HG03175 (cell line): Measurements from ENCODE around the gene FNDC11.

Experiments used
- ATAC-seq: cut with Tn5 transposase; IDR thresholded peaks from one replicate; pipeline ENCODE4 v1.9.1; 2021; ENCODE audit warnings: mild to moderate bottlenecking, moderate library complexity; ENCODE audit not compliant: unreplicated experiment

Gene FNDC11

GRCh38 chr20:63539441-63540370 is 14.3 kb upstream of the FNDC11 start:
- ATAC-seq = no peak

GRCh38 chr20:63540417-63541186 is 13.4 kb upstream of the FNDC11 start:
- no peak for ATAC-seq

GRCh38 chr20:63541371-63541770 is 12.6 kb upstream of the FNDC11 start:
- no peak for ATAC-seq

GRCh38 chr20:63542031-63542559 is 11.9 kb upstream of the FNDC11 start:
- ATAC-seq = no peak

GRCh38 chr20:63542696-63543095 is 11.3 kb upstream of the FNDC11 start:
- no peak for ATAC-seq

GRCh38 chr20:63543131-63543530 is 10.8 kb upstream of the FNDC11 start:
- no peak for ATAC-seq

GRCh38 chr20:63543733-63544132 is 10.2 kb upstream of the FNDC11 start:
- no peak for ATAC-seq

GRCh38 chr20:63544241-63544957 is 9.6 kb upstream of the FNDC11 start:
- no peak for ATAC-seq

GRCh38 chr20:63544958-63545516 is 8.9 kb upstream of the FNDC11 start:
- no peak for ATAC-seq

- ATAC-seq = no peak
These were observed 8.1 kb upstream of the FNDC11 start for GRCh38 chr20:63545814-63546213.

- ATAC-seq = no peak
These were observed 7.6 kb upstream of the FNDC11 start for GRCh38 chr20:63546256-63546955.

GRCh38 chr20:63546956-63547724 is 6.8 kb upstream of the FNDC11 start:
- no peak for ATAC-seq

- ATAC-seq = no peak
These were observed 6.1 kb upstream of the FNDC11 start, which contains the start of gene SRMS for GRCh38 chr20:63547725-63548480. Gene SRMS (minus strand): TSS chr20:63547749. CDS start chr20:63547463, 286 bp downstream.

GRCh38 chr20:63548542-63548941 is 5.4 kb upstream of the FNDC11 start:
- ATAC-seq = no peak

- no peak for ATAC-seq
These were observed 4.9 kb upstream of the FNDC11 start for GRCh38 chr20:63549019-63549418.

GRCh38 chr20:63549679-63550282 is 4.2 kb upstream of the FNDC11 start:
- ATAC-seq = no peak

GRCh38 chr20:63551068-63551467 is 2.9 kb upstream of the FNDC11 start:
- no peak for ATAC-seq
